Keratinocyte (primary cell): ENCODE data around the gene GPC4. TPM values are rescaled to one million over a fixed set of nuclear protein-coding genes. Genes with fewer than 3 reads are reported as not detected.

Experiments
- DNase-seq: peaks from one replicate; pipeline ENCODE4 v3.0.0-alpha.2; 2011; ENCODE audit warnings: low read depth, missing footprints, low spot score
- FAIRE-seq: peaks from 2 replicates; lab custom pipeline; 2011; peaks lifted over from hg19 to GRCh38; lab: Jason Lieb, UNC
- H2AFZ ChIP-seq: 2 replicates; pipeline ENCODE4 v1.6.0; 2012; ENCODE audit warnings: low read length, control low read depth, inconsistent platforms; ENCODE audit not compliant: control insufficient read depth
- H3K27ac ChIP-seq: 2 replicates; pipeline ENCODE4 v1.5.1; 2011; ENCODE audit warnings: low read length; ENCODE audit not compliant: control insufficient read depth, insufficient read depth
- H3K27me3 ChIP-seq: 3 replicates; pipeline ENCODE4 v1.6.0; 2011; ENCODE audit warnings: low read length; ENCODE audit not compliant: control insufficient read depth, insufficient read depth; ENCODE audit errors: extremely low read depth
- H3K36me3 ChIP-seq, 2 experiments: 2 replicates in 1 of 2; 3 replicates in 1 of 2; pipeline ENCODE4 v1.5.1; 2011; ENCODE audit warnings: low read length in 2 of 2, mild to moderate bottlenecking in 1 of 2; ENCODE audit not compliant: control insufficient read depth in 2 of 2, insufficient read depth in 2 of 2; ENCODE audit errors: extremely low read depth in 1 of 2
- H3K4me1 ChIP-seq: 3 replicates; pipeline ENCODE4 v1.5.1; 2011; ENCODE audit warnings: low read length; ENCODE audit not compliant: control insufficient read depth, insufficient read depth; ENCODE audit errors: extremely low read depth
- H3K4me2 ChIP-seq: 3 replicates; pipeline ENCODE4 v1.6.0; 2011; ENCODE audit warnings: low read depth, low read length; ENCODE audit not compliant: control insufficient read depth, insufficient read depth; ENCODE audit errors: extremely low read depth
- H3K4me3 ChIP-seq, 3 experiments: fragments of 200-600 bp in 1 of 3; sonication (generic) in 1 of 3; 2 replicates in 2 of 3; 3 replicates in 1 of 3; pipeline ENCODE4 v1.5.1; 2011 to 2016; ENCODE audit warnings: low read length in 3 of 3, mild to moderate bottlenecking in 3 of 3, control low read depth in 2 of 3, inconsistent platforms in 1 of 3, low read depth in 1 of 3, mixed read lengths in 1 of 3, mixed run types in 1 of 3, moderate library complexity in 1 of 3; ENCODE audit not compliant: control insufficient read depth in 2 of 3, insufficient read depth in 2 of 3; ENCODE audit errors: extremely low read depth in 1 of 3
- H3K79me2 ChIP-seq: 2 replicates; pipeline ENCODE4 v1.6.0; 2012; ENCODE audit warnings: low read length; ENCODE audit not compliant: control insufficient read depth, insufficient read depth
- H3K9ac ChIP-seq: 3 replicates; pipeline ENCODE4 v1.6.0; 2011; ENCODE audit warnings: low read length; ENCODE audit not compliant: control insufficient read depth, insufficient read depth; ENCODE audit errors: extremely low read depth
- H3K9me1 ChIP-seq: 3 replicates; pipeline ENCODE4 v1.6.0; 2011; ENCODE audit warnings: low read length; ENCODE audit not compliant: control insufficient read depth, insufficient read depth; ENCODE audit errors: extremely low read depth
- H3K9me3 ChIP-seq: 2 replicates; pipeline ENCODE4 v1.5.1; 2012; ENCODE audit warnings: low read depth, low read length; ENCODE audit not compliant: control insufficient read depth
- H4K20me1 ChIP-seq: 3 replicates; pipeline ENCODE4 v1.6.0; 2011; ENCODE audit warnings: low read length; ENCODE audit not compliant: control insufficient read depth, insufficient read depth; ENCODE audit errors: extremely low read depth
- EZH2 ChIP-seq: IDR thresholded peaks from one replicate; pipeline ENCODE4 v1.6.1; 2012; ENCODE audit warnings: inconsistent platforms, mild to moderate bottlenecking, low read length, moderate library complexity
- dilution Hi-C: fragments of 300-500 bp; cut with MboI; formaldehyde crosslinking; loops from one replicate; pipeline ENCODE4 v1.7.0; 2020; ENCODE audit warnings: low sequenced_read_pairs; ENCODE audit not compliant: extremely low pct_ligation_motif_present
- polyA plus RNA-seq, 5 experiments: library from polyadenylated mRNA; depleted of rRNA in 3 of 5; stranded (reverse) in 3 of 5; stranded (forward) in 1 of 5; unstranded in 1 of 5; fragments of >200 nt; gene quantifications; 1 replicate in 1 of 5; 2 replicates in 3 of 5; 3 replicates in 1 of 5; pipeline versions ENCODE4 v1.2.1 to v1.2.3, GENCODE V29; 2011 to 2012; ENCODE audit warnings: missing spikeins in 2 of 5, low read depth in 1 of 5, low replicate concordance in 1 of 5
- TF ChIP-seq, protein P1 (sequence below), 3 experiments: IDR thresholded peaks in 1 of 3; conservative IDR thresholded peaks in 1 of 3; optimal IDR thresholded peaks in 1 of 3; 2 replicates in 2 of 3; 3 replicates in 1 of 3; pipeline versions ENCODE3 to v1.5.1; 2011; ENCODE audit warnings: low read length in 3 of 3, mild to moderate bottlenecking in 3 of 3, moderate library complexity in 2 of 3, control low read depth in 1 of 3, inconsistent platforms in 1 of 3; ENCODE audit not compliant: insufficient read depth in 2 of 3; ENCODE audit errors: extremely low read depth in 1 of 3

Gene GPC4
- polyA plus RNA-seq, 1 donor (not counting 4 experiments of a cell fraction or from before 2014, with no cell fraction given) = 0.76 TPM

- Histone ChIP-seq H3K4me2 (no peak overlapping the region), H3K9me3 (no peaks in the 10 kb centered on the region), H4K20me1 (no peaks in the 10 kb centered on the region), H3K4me1 (no peaks in the 10 kb centered on the region), H3K9ac (no peak overlapping the region), H3K79me2 (no peaks in the 10 kb centered on the region), H3K36me3 (no peaks in the 10 kb centered on the region), H3K27me3 (no peaks in the 10 kb centered on the region), H2AFZ (no peak overlapping the region), H3K9me1 (no peaks in the 10 kb centered on the region), H3K4me3 (no peak overlapping the region), H3K27ac (no peak overlapping the region)
- no peak for FAIRE-seq
- dilution Hi-C loops = no loop called here
- no peak for DNase-seq
- no peak for TF ChIP-seq EZH2
- TF ChIP-seq, protein P1, sequence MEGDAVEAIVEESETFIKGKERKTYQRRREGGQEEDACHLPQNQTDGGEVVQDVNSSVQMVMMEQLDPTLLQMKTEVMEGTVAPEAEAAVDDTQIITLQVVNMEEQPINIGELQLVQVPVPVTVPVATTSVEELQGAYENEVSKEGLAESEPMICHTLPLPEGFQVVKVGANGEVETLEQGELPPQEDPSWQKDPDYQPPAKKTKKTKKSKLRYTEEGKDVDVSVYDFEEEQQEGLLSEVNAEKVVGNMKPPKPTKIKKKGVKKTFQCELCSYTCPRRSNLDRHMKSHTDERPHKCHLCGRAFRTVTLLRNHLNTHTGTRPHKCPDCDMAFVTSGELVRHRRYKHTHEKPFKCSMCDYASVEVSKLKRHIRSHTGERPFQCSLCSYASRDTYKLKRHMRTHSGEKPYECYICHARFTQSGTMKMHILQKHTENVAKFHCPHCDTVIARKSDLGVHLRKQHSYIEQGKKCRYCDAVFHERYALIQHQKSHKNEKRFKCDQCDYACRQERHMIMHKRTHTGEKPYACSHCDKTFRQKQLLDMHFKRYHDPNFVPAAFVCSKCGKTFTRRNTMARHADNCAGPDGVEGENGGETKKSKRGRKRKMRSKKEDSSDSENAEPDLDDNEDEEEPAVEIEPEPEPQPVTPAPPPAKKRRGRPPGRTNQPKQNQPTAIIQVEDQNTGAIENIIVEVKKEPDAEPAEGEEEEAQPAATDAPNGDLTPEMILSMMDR (optimal IDR thresholded peaks at IDR 0.05 in 1 of 3, IDR thresholded peaks at IDR 0.05 in 1 of 3, conservative IDR thresholded peaks at IDR 0.05 in 1 of 3; ENCODE audit: extremely low read depth in 1 of 3, insufficient read depth in 2 of 3, low read length in 3 of 3) = no peak
These were observed 9.6 kb downstream of the GPC4 start for GRCh38 chrX:133405498-133406185.

- dilution Hi-C loops = no loop called here
- Histone ChIP-seq H3K9me1 (no peaks in the 10 kb centered on the region), H3K9ac (no peak overlapping the region), H3K9me3 (no peaks in the 10 kb centered on the region), H3K4me2 (no peak overlapping the region), H3K27ac (no peak overlapping the region), H3K79me2 (no peaks in the 10 kb centered on the region), H3K36me3 (no peaks in the 10 kb centered on the region), H3K27me3 (no peaks in the 10 kb centered on the region), H3K4me3 (no peak overlapping the region), H3K4me1 (no peaks in the 10 kb centered on the region), H2AFZ (no peak overlapping the region), H4K20me1 (no peaks in the 10 kb centered on the region)
- TF ChIP-seq EZH2 = no peak
- TF ChIP-seq, protein P1 (optimal IDR thresholded peaks at IDR 0.05 in 1 of 3, IDR thresholded peaks at IDR 0.05 in 1 of 3, conservative IDR thresholded peaks at IDR 0.05 in 1 of 3; ENCODE audit: extremely low read depth in 1 of 3, insufficient read depth in 2 of 3, low read length in 3 of 3) = no peak
- DNase-seq = no peak
- no peak for FAIRE-seq
These were observed 11.3 kb downstream of the GPC4 start for GRCh38 chrX:133403984-133404383.
